ENCODE measurements around the gene EPG5.

Gene EPG5

GRCh38 chr18:45958027-45958426, 9.1 kb downstream of the EPG5 start:
- H3K4me1 Mint-ChIP-seq = peaks cover 17 to 19% of the 10 kb centered on the region in 2 donors

DNA sequence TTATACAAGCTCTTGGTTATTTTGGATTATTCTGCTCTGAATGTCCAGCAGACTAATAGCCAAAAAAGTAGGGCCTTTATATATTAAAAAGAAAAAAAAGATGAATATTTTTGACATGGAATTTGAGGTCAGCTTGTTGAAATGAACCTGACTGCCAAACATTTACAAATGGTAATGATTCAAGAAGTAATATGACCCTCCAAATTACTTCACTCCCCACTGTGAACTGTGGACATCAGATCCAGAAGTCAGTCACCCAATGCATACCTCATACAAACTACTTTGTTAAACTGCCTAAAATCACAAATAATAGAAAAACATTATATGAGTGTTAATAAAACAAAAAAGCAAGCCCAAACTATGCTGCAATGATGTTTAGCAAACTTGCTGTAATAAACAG, 10.0 kb downstream of the EPG5 start:
- Mint-ChIP-seq H3K4me3 (no peak overlapping the region), H3K27me3 (no peaks in the 10 kb centered on the region)
- DNase-seq = no peak

More at GRCh38 chr18:45958027-45958426, 9.1 kb downstream of the EPG5 start:
- Mint-ChIP-seq H3K27ac (no peak overlapping the region), H3K36me3 (peaks cover 18 to 47% of the 10 kb centered on the region in 2 donors), H3K27me3 (no peaks in the 10 kb centered on the region), H3K9me3 (no peaks in the 10 kb centered on the region), H3K4me3 (no peak overlapping the region)
- ATAC-seq (replicated peaks) (no peak), DNase-seq (no peak)

GRCh38 chr18:45954070-45954934, 12.8 kb downstream of the EPG5 start:
- Mint-ChIP-seq H3K4me3 (no peak overlapping the region), H3K9me3 (no peaks in the 10 kb centered on the region), H3K27me3 (no peaks in the 10 kb centered on the region), H3K27ac (no peak overlapping the region), H3K4me1 (peaks cover 0 to 5% of the 10 kb centered on the region in 2 donors), H3K36me3 (peaks cover 30 to 58% of the 10 kb centered on the region in 2 donors)
- DNase-seq (no peak), ATAC-seq (replicated peaks) (no peak)

More for the DNA sequence above, 10.0 kb downstream of the EPG5 start:
- no peaks in the 10 kb centered on the region for H3K9me3 Mint-ChIP-seq
- no peak for ATAC-seq (replicated peaks)
- peaks cover 22 to 49% of the 10 kb centered on the region in 2 donors for H3K36me3 Mint-ChIP-seq
- H3K4me1 Mint-ChIP-seq = peaks cover 12 to 14% of the 10 kb centered on the region in 2 donors
- H3K27ac Mint-ChIP-seq = no peak overlapping the region

GRCh38 chr18:45951016-45951714, 16.0 kb downstream of the EPG5 start:
- Mint-ChIP-seq H3K27me3 (no peaks in the 10 kb centered on the region), H3K4me3 (no peak overlapping the region), H3K4me1 (no peaks in the 10 kb centered on the region), H3K27ac (no peak overlapping the region), H3K36me3 (peaks cover 44 to 83% of the 10 kb centered on the region in 2 donors), H3K9me3 (no peaks in the 10 kb centered on the region)
- DNase-seq (no peak), ATAC-seq (replicated peaks) (no peak)

DNA sequence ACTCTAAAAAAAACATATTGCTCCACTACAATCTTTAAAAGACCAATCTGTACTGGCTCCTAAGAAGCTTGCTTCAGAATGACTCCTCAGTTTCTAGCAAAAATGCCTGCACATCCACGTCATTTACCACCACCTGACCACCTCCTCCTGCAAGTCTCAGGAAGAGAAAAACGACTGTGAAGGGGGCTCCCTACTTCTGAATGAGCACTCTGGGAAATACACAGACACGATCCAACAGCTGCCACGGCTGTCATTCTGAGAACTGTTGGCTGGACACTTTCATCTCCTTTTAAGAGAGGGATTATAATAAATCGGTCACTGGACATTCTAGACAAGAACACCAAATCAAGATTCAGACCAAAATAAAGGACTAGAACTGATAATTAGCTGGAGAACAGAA, 21.5 kb downstream of the EPG5 start:
- Mint-ChIP-seq H3K4me3 (no peak overlapping the region), H3K27ac (no peak overlapping the region), H3K4me1 (no peaks in the 10 kb centered on the region), H3K27me3 (no peaks in the 10 kb centered on the region), H3K9me3 (no peaks in the 10 kb centered on the region), H3K36me3 (peaks cover 52 to 76% of the 10 kb centered on the region in 2 donors)
- no peak for DNase-seq
- no peak for ATAC-seq (replicated peaks)

DNA sequence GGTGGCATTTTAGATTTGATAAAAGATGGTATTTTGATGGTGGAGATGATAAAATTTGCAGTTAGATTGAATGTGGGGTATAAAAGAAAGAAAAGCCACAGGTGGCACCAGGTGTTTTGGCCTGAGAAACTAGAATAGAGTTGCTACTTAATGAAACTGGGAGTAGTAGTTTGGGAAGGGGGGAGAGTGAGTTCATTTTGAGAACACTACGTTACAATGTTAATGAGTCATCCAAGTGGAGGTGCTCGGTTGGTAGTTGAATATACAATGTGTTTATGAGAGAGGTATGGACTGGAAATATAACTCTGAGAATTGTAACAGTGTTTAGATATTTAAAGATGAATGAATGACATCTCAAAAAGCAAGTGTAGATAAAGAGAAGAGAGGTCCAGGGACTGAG, 26.4 kb downstream of the EPG5 start:
- Mint-ChIP-seq H3K36me3 (peaks cover 55 to 69% of the 10 kb centered on the region in 2 donors), H3K27me3 (no peaks in the 10 kb centered on the region), H3K4me1 (peaks cover 6 to 11% of the 10 kb centered on the region in 2 donors), H3K9me3 (no peaks in the 10 kb centered on the region), H3K4me3 (no peak overlapping the region), H3K27ac (no peak overlapping the region)
- no peak for DNase-seq
- ATAC-seq (replicated peaks) = no peak

- no peak for DNase-seq
- peaks cover 49 to 56% of the 10 kb centered on the region in 2 donors for H3K36me3 Mint-ChIP-seq
- H3K27me3 Mint-ChIP-seq = no peaks in the 10 kb centered on the region
- H3K9me3 Mint-ChIP-seq = no peaks in the 10 kb centered on the region
- H3K4me1 Mint-ChIP-seq = peaks cover 7 to 12% of the 10 kb centered on the region in 2 donors
- H3K27ac Mint-ChIP-seq = no peak overlapping the region
- no peak for ATAC-seq (replicated peaks)
- H3K4me3 Mint-ChIP-seq = no peak overlapping the region
Measured at GRCh38 chr18:45939236-45939635, 27.9 kb downstream of the EPG5 start.

- Mint-ChIP-seq H3K9me3 (no peaks in the 10 kb centered on the region), H3K4me3 (no peak overlapping the region), H3K27me3 (no peaks in the 10 kb centered on the region), H3K27ac (peak overlapping the region; percentile 27), H3K4me1 (peaks cover 7 to 12% of the 10 kb centered on the region in 2 donors), H3K36me3 (peaks cover 43 to 49% of the 10 kb centered on the region in 2 donors)
- DNase-seq (no peak), ATAC-seq (replicated peaks) (no peak)
Measured at GRCh38 chr18:45938488-45938935, 28.6 kb downstream of the EPG5 start.

DNA sequence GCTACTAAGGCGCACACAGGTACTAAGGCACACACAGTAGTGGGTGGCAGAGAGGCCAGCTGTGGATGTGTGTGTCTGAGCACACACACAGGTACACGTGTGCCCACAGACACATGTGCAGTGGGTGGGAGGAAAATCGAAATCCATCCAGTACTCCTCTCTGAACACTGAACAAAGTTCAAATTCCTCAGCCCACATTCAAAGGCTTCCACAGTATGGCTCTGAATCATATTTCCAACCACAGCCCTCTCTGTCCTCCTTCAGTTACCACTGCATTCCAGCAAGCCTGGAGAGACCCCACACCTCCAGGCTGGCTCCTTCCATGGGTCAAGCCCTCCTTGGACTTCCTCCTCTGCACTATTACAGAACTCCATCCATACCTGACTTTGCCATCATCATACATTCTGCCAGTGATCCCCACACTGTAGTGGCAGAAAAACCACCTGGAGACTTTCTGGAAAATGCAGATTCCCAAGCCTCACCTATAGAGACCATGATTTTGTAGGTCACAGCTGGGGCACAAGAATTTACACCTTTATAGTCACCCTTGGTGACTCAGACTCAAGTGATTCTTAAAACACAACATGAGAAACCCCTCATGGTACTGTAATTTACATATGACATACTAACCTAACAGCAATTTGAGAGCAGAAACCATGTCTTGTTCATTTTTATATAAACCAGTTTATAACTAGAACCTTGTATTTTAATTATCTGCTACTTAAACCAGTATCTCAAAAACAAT, 31.4 kb downstream of the EPG5 start:
- ATAC-seq (replicated peaks) = no peak
- Mint-ChIP-seq H3K4me3 (no peak overlapping the region), H3K27ac (no peak overlapping the region), H3K36me3 (peaks cover 38 to 41% of the 10 kb centered on the region in 2 donors), H3K4me1 (peaks cover 7 to 12% of the 10 kb centered on the region in 2 donors), H3K27me3 (no peaks in the 10 kb centered on the region), H3K9me3 (no peaks in the 10 kb centered on the region)
- no peak for DNase-seq

GRCh38 chr18:45932708-45933107, 34.4 kb downstream of the EPG5 start:
- no peaks in the 10 kb centered on the region for H3K9me3 Mint-ChIP-seq
- H3K27me3 Mint-ChIP-seq = no peaks in the 10 kb centered on the region
- peaks cover 3 to 4% of the 10 kb centered on the region in 2 donors for H3K4me1 Mint-ChIP-seq
- no peak for ATAC-seq (replicated peaks)
- no peak overlapping the region for H3K4me3 Mint-ChIP-seq
- no peak overlapping the region for H3K27ac Mint-ChIP-seq
- peaks cover 30 to 34% of the 10 kb centered on the region in 2 donors for H3K36me3 Mint-ChIP-seq
- no peak for DNase-seq

DNA sequence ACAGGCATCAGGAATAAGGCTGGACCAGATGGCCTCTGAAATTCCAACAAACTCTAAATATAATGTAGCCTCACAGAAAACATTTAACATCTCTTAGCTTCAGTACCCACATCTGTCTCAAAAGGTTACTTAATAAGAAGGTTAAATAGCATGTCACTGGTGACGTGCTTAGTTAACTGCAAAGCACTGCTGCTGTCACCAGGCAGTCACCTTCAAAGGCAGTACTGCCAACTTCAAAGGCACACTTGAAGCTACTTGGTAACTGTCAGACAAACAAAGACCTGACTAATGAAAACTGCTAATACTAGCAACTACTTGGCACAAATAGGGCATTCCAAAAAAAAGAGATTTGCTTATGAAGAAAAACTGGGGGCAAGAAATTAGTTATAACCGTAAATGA, 36.2 kb downstream of the EPG5 start:
- Mint-ChIP-seq H3K27ac (no peak overlapping the region), H3K36me3 (peaks cover 31 to 38% of the 10 kb centered on the region in 2 donors), H3K27me3 (no peaks in the 10 kb centered on the region), H3K4me1 (peaks cover 3% of the 10 kb centered on the region in 2 donors), H3K4me3 (no peak overlapping the region), H3K9me3 (no peaks in the 10 kb centered on the region)
- ATAC-seq (replicated peaks) = no peak
- DNase-seq = no peak

DNA sequence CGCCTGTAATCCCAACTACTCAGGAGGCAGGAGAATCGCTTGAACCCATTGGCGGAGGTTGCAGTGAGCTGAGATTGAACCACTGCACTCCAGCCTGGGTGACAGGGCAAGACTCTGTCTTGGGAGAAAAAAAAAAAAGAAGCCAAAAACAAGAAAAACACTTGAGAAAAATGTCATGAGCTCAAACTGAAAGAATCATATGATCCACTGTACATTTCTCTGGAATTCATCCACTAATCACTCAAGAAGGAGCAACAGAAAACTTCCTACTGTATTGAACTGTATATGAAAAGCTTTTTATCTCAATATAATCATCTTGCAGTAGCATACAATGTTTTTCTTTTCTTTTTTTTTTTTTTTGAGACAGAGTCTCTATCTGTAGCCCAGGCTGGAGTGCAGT, 40.4 kb downstream of the EPG5 start:
- ATAC-seq (replicated peaks) (no peak), DNase-seq (no peak)
- Mint-ChIP-seq H3K4me1 (no peaks in the 10 kb centered on the region), H3K36me3 (peaks cover 32 to 43% of the 10 kb centered on the region in 2 donors), H3K27ac (no peak overlapping the region), H3K27me3 (no peaks in the 10 kb centered on the region), H3K9me3 (no peaks in the 10 kb centered on the region), H3K4me3 (no peak overlapping the region)

GRCh38 chr18:45926085-45926484, 41.0 kb downstream of the EPG5 start:
- DNase-seq (no peak), ATAC-seq (replicated peaks) (no peak)
- H3K27ac Mint-ChIP-seq = no peak overlapping the region
- H3K36me3 Mint-ChIP-seq = peaks cover 29 to 45% of the 10 kb centered on the region in 2 donors
- no peaks in the 10 kb centered on the region for H3K9me3 Mint-ChIP-seq
- H3K4me3 Mint-ChIP-seq = no peak overlapping the region
- H3K27me3 Mint-ChIP-seq = no peaks in the 10 kb centered on the region
- peaks cover under 1 to 3% of the 10 kb centered on the region in 2 donors for H3K4me1 Mint-ChIP-seq

DNA sequence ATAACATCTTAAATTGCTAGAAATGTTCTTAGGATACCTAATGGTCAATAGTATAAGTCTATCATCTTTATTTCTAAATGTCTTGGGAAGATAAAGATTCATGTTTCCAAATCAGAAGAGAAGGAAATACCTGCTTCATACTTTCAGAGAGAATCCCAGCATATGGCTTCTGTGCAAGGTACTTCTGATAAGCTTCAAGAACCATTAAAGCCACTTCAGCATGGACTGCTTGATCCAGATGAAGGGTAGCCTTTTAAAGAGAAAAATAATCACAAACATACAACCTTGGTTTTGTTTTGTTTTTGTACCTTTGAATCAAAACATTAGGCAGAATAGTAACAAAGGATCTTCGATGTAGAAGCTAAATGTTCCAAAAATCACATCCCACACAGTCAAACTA, 44.0 kb downstream of the EPG5 start:
- no peaks in the 10 kb centered on the region for H3K27me3 Mint-ChIP-seq
- DNase-seq (no peak), ATAC-seq (replicated peaks) (no peak)
- peaks cover 12 to 16% of the 10 kb centered on the region in 2 donors for H3K4me1 Mint-ChIP-seq
- no peaks in the 10 kb centered on the region for H3K9me3 Mint-ChIP-seq
- H3K27ac Mint-ChIP-seq = no peak overlapping the region
- H3K36me3 Mint-ChIP-seq = peaks cover 35 to 41% of the 10 kb centered on the region in 2 donors
- no peak overlapping the region for H3K4me3 Mint-ChIP-seq
